ENCODE results near the gene FBXL5. TPM values are rescaled to one million over a fixed set of nuclear protein-coding genes. Genes with fewer than 3 reads are reported as not detected.

FBXL5 gene
- total and polyA plus RNA-seq, 4 donors = 24.5 to 79.7 (median 34.5) TPM

DNA sequence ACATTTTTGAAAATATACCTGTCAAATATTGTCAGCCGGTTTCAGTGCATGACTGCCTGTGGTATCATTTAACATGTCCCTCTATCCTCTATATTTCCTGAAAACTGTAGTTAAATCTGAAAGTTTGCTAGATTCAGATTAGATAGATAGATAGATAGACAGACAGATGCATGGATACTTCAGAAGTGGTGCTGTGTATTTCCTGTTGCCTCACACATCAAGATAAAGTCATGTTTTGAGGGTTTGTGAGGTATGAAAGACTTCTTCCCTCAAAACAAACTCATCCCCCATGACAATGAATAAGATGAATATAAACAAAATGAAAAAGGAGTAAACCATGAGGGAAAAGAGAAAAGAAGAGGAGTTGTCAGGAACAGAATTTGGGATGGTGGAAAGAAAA, 41.7 kb upstream of the FBXL5 start:
- H3K4me3 ChIP-seq (ENCODE audit: low read depth in 1 of 3, low read length in 3 of 3) = no peak overlapping the region
- peaks cover 4 to 21% (median 11%) of the 10 kb centered on the region in 4 donors for H3K4me1 ChIP-seq (ENCODE audit: control insufficient read depth in 4 of 4, insufficient read depth in 4 of 4, low read length in 3 of 4)
- 96% methylated on average over 1 of the region's 1 CpG for WGBS
- DNase-seq (ENCODE audit: low spot score) = no peak
- no peak overlapping the region for H3K9ac ChIP-seq (ENCODE audit: low read depth in 1 of 2, low read length in 2 of 2)
- H3K9me3 ChIP-seq (ENCODE audit: control insufficient read depth in 4 of 4, low read length in 3 of 4) = no peaks in the 10 kb centered on the region
- no peak for TF ChIP-seq HNF4A (conservative IDR thresholded peaks at IDR 0.05)
- TF ChIP-seq RAD21 (IDR thresholded peaks at IDR 0.05) = no peak
- no peak for TF ChIP-seq YY1 (IDR thresholded peaks at IDR 0.05)
- no peak for TF ChIP-seq GABPA (IDR thresholded peaks at IDR 0.05 in 1 of 2, conservative IDR thresholded peaks at IDR 0.05 in 1 of 2)
- TF ChIP-seq, protein P1, sequence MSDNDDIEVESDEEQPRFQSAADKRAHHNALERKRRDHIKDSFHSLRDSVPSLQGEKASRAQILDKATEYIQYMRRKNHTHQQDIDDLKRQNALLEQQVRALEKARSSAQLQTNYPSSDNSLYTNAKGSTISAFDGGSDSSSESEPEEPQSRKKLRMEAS (IDR thresholded peaks at IDR 0.05) = no peak
- TF ChIP-seq, protein P2, sequence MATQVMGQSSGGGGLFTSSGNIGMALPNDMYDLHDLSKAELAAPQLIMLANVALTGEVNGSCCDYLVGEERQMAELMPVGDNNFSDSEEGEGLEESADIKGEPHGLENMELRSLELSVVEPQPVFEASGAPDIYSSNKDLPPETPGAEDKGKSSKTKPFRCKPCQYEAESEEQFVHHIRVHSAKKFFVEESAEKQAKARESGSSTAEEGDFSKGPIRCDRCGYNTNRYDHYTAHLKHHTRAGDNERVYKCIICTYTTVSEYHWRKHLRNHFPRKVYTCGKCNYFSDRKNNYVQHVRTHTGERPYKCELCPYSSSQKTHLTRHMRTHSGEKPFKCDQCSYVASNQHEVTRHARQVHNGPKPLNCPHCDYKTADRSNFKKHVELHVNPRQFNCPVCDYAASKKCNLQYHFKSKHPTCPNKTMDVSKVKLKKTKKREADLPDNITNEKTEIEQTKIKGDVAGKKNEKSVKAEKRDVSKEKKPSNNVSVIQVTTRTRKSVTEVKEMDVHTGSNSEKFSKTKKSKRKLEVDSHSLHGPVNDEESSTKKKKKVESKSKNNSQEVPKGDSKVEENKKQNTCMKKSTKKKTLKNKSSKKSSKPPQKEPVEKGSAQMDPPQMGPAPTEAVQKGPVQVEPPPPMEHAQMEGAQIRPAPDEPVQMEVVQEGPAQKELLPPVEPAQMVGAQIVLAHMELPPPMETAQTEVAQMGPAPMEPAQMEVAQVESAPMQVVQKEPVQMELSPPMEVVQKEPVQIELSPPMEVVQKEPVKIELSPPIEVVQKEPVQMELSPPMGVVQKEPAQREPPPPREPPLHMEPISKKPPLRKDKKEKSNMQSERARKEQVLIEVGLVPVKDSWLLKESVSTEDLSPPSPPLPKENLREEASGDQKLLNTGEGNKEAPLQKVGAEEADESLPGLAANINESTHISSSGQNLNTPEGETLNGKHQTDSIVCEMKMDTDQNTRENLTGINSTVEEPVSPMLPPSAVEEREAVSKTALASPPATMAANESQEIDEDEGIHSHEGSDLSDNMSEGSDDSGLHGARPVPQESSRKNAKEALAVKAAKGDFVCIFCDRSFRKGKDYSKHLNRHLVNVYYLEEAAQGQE (IDR thresholded peaks at IDR 0.05) = no peak
- TF ChIP-seq FOXA1 (IDR thresholded peaks at IDR 0.05) = no peak
- H3K27ac ChIP-seq (ENCODE audit: low read depth in 1 of 2, low read length in 2 of 2) = no peak overlapping the region
- H3K27me3 ChIP-seq (ENCODE audit: control insufficient read depth in 4 of 4, insufficient read depth in 4 of 4, low read length in 3 of 4) = no peaks in the 10 kb centered on the region
- peaks cover 0 to 2% (median 0%) of the 10 kb centered on the region in 4 donors for H3K36me3 ChIP-seq (ENCODE audit: control insufficient read depth in 4 of 4, insufficient read depth in 3 of 4, low read depth in 1 of 4, low read length in 3 of 4)

DNA sequence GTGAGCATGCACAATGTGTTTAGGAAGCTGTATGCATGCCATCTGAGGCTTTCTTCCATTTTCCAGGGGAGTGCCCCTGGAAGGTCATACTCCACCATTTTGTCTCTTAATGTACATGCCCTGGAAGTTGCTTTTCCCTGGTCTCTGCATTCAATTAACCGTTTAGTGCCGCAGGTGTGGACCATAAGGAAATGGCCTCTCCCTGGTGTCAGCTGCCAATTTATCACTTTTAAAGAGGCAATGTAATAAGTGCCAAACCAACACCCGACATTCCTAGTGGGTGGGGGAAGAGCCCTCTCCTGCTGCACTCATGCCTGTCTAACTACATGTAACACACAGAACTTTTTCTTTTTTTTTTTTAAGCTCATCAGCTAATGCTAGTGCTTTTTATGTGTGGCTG, 40.6 kb upstream of the FBXL5 start:
- Histone ChIP-seq H3K9me3 (ENCODE audit: control insufficient read depth in 4 of 4, low read length in 3 of 4) (no peaks in the 10 kb centered on the region), H3K27me3 (ENCODE audit: control insufficient read depth in 4 of 4, insufficient read depth in 4 of 4, low read length in 3 of 4) (no peaks in the 10 kb centered on the region), H3K4me3 (ENCODE audit: low read depth in 1 of 3, low read length in 3 of 3) (no peak overlapping the region), H3K9ac (ENCODE audit: low read depth in 1 of 2, low read length in 2 of 2) (no peak overlapping the region), H3K36me3 (ENCODE audit: control insufficient read depth in 4 of 4, insufficient read depth in 3 of 4, low read depth in 1 of 4, low read length in 3 of 4) (peaks cover 0 to 2% (median 0%) of the 10 kb centered on the region in 4 donors), H3K4me1 (ENCODE audit: control insufficient read depth in 4 of 4, insufficient read depth in 4 of 4, low read length in 3 of 4) (peaks cover 1 to 14% (median 7%) of the 10 kb centered on the region in 4 donors), H3K27ac (ENCODE audit: low read depth in 1 of 2, low read length in 2 of 2) (no peak overlapping the region)
- no peak for DNase-seq (ENCODE audit: low spot score)
- 86% methylated on average over 3 of the region's 3 CpGs for WGBS
- no peak for TF ChIP-seq HNF4A (conservative IDR thresholded peaks at IDR 0.05)
- TF ChIP-seq FOXA1 (IDR thresholded peaks at IDR 0.05) = no peak
- no peak for TF ChIP-seq GABPA (IDR thresholded peaks at IDR 0.05 in 1 of 2, conservative IDR thresholded peaks at IDR 0.05 in 1 of 2)

DNA sequence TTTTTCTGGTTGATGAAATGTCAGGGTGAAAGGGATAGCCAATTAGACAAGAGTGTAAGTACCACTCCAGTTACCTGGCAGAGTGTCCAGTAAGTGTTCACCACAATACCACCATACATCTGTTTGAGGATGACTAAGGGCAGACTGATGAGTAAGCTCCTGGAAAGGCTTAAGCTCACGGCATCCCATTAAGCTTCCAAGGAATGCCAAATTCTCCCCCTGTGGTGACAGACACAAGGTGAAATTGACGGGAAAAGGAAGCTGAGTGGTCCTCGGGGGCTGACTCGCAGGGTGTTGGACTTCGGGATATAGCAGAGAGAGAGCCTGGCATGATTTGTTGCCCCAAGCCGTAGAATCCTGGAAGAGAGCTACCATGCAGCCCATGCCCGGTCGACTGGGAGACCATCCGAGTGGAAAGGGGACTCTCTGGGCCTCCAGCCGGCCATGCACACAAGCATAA, 40.1 kb upstream of the FBXL5 start:
- Histone ChIP-seq H3K9ac (ENCODE audit: low read depth in 1 of 2, low read length in 2 of 2) (no peak overlapping the region), H3K4me1 (ENCODE audit: control insufficient read depth in 4 of 4, insufficient read depth in 4 of 4, low read length in 3 of 4) (peaks cover 0 to 10% (median 5%) of the 10 kb centered on the region in 4 donors), H3K27me3 (ENCODE audit: control insufficient read depth in 4 of 4, insufficient read depth in 4 of 4, low read length in 3 of 4) (no peaks in the 10 kb centered on the region), H3K4me3 (ENCODE audit: low read depth in 1 of 3, low read length in 3 of 3) (no peak overlapping the region), H3K9me3 (ENCODE audit: control insufficient read depth in 4 of 4, low read length in 3 of 4) (no peaks in the 10 kb centered on the region), H3K36me3 (ENCODE audit: control insufficient read depth in 4 of 4, insufficient read depth in 3 of 4, low read depth in 1 of 4, low read length in 3 of 4) (peaks cover 0 to 2% (median 0%) of the 10 kb centered on the region in 4 donors), H3K27ac (ENCODE audit: low read depth in 1 of 2, low read length in 2 of 2) (no peak overlapping the region)
- DNase-seq (ENCODE audit: low spot score) = no peak
- TF ChIP-seq, protein P3, sequence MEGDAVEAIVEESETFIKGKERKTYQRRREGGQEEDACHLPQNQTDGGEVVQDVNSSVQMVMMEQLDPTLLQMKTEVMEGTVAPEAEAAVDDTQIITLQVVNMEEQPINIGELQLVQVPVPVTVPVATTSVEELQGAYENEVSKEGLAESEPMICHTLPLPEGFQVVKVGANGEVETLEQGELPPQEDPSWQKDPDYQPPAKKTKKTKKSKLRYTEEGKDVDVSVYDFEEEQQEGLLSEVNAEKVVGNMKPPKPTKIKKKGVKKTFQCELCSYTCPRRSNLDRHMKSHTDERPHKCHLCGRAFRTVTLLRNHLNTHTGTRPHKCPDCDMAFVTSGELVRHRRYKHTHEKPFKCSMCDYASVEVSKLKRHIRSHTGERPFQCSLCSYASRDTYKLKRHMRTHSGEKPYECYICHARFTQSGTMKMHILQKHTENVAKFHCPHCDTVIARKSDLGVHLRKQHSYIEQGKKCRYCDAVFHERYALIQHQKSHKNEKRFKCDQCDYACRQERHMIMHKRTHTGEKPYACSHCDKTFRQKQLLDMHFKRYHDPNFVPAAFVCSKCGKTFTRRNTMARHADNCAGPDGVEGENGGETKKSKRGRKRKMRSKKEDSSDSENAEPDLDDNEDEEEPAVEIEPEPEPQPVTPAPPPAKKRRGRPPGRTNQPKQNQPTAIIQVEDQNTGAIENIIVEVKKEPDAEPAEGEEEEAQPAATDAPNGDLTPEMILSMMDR (IDR thresholded peaks at IDR 0.05; ENCODE audit: low read depth, low read length, missing input control) = no peak
- TF ChIP-seq SP1 (IDR thresholded peaks at IDR 0.05) = no peak
- no peak for TF ChIP-seq HNF4G (IDR thresholded peaks at IDR 0.05)
- 95% methylated on average over 10 of the region's 10 CpGs for WGBS

Measured in liver (tissue), 9 donors.